NCI-H1930 (cell line): Measurements from ENCODE around the gene ARMC2.

Experiments
- DNase-seq, 2 experiments: peaks; one replicate each; lab custom pipeline; 2025; lab: John Stamatoyannopoulos, UW

Gene ARMC2

GRCh38 chr6:109015176-109015575, 167.0 kb downstream of the ARMC2 start:
- DNase-seq: no peak

- no peak for DNase-seq
Measured at GRCh38 chr6:109019911-109020310, 171.7 kb downstream of the ARMC2 start.

- DNase-seq: no peak
Measured at GRCh38 chr6:109021870-109022269, 173.6 kb downstream of the ARMC2 start.

- no peak for DNase-seq
Measured at GRCh38 chr6:109023356-109023925, 175.2 kb downstream of the ARMC2 start.
